ENCODE data around the gene LRP8.

LRP8 gene

GRCh38 chr1:53256511-53257453 lies 71.1 kb downstream of the LRP8 start:
- DNase-seq: no peak

GRCh38 chr1:53255031-53255430 lies 72.8 kb downstream of the LRP8 start:
- no peak for DNase-seq

DNA sequence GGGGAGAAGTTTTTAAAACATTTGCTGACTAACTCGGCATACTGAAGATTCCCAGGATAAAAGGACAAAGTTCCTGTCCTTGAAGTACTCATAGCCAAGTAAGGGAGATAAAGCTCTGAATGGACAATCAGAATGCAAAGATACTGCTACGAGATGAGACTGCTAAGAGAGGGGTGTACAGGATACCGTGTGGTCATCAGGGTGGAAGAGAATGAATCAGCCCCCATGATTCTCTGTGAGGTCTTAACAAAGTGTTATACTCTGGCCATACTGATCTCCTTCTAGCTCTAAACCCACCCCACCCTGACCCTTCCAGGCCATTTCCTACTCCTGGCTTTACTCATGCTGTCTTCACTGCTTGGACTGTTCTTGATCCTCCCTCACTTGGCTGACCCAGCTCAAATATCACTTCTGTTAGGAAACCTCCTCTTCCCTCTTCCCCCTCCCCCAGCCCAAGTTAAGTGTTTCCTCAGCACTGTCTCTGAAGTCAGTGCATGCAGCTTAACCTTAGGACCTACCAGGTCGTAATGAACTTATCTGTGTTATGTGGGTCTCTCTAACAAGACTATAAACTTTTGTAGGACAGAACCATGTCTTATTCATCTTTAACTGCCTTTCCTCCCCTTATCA lies 73.7 kb downstream of the LRP8 start:
- DNase-seq: no peak

GRCh38 chr1:53250325-53250724 lies 77.5 kb downstream of the LRP8 start:
- DNase-seq: no peak

- DNase-seq: no peak
Observed at GRCh38 chr1:53249706-53250105, 78.2 kb downstream of the LRP8 start.

- no peak for DNase-seq
Observed at GRCh38 chr1:53246261-53247134, 81.4 kb downstream of the LRP8 start.

- no peak for DNase-seq
Observed at GRCh38 chr1:53244141-53244540, 83.7 kb downstream of the LRP8 start.

GRCh38 chr1:53242381-53242780 lies 85.5 kb downstream of the LRP8 start:
- DNase-seq: no peak

- no peak for DNase-seq
Observed at GRCh38 chr1:53241828-53242227, 86.0 kb downstream of the LRP8 start.

- DNase-seq: peak; percentile 62
Observed at GRCh38 chr1:53238197-53239155, 89.4 kb downstream of the LRP8 start, which contains the start of gene MAGOH. Gene MAGOH (minus strand): TSS chr1:53238518. CDS start chr1:53238448, 70 bp downstream.

DNA sequence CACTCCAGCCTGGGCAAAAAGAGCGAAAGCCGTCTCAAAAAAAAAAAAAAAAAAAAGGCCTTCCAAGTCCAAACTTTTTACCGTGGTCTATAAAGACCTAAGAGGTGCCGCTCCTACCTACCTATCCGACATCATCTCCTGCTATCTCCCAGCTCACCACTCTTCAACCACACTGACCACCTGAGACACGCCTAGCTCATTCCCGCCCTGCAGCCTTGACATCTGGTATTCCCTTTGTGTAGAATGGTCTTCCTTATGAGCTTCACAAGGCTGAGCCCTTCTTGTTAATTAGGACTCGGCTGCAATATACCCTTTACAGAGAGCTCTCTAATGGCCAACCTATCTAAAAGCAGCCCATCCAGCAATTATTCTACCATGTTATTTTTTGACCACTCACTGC lies 90.2 kb downstream of the LRP8 start:
- no peak for DNase-seq

GRCh38 chr1:53220962-53221286 lies 106.9 kb downstream of the LRP8 start:
- no peak for DNase-seq

GRCh38 chr1:53220171-53220961 lies 107.5 kb downstream of the LRP8 start, which contains the start of gene CZIB:
Gene CZIB (minus strand): TSS chr1:53220634. CDS start chr1:53220575, 59 bp downstream.
- DNase-seq: peak; percentile 88

DNA sequence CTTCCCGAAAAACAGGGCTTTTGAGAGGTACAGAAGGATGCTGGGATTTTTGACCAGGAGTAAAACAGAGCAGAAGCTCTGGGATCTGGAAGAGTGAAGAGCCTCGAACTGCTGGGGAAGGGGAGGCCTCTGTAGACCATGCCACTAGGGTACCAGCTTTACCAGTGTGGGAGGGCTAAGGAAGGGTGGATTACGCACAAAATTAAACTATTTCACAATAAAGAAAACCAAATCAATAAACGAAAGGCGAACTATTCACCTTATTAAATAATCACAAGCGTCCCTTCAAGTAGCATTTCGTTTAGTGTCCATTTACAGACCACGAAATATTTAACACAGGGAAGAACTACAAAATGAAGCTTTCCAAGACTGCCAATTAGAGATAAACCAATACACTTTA lies 108.2 kb downstream of the LRP8 start:
- DNase-seq: no peak

GRCh38 chr1:53218201-53218600 lies 109.7 kb downstream of the LRP8 start:
- no peak for DNase-seq

DNA sequence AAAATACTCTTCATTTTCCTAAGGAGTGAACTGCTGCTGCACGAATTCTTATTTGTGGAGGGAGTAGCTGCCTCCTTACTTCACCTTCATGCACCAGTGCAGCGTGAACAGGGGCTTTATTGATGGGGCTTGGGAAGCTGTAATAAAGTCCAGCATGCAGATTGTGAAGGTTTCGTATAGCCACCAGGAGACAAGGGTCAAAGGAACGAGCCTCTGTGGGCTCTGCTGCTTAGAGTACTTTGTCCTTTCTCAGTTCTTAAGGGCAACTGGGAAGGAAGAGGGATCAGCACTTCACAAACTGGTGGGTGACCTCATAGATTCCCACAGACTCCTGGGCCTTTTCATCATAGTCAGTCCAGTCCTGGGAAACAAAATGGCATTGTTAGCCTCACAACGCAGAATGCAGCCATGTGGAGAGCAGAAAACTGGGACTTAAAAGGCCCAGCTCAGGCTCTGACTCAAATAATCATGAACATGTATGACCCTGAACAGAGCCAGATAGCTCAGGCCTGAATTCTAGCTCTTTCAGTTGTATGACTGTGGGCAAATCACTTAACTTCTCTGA lies 113.4 kb downstream of the LRP8 start:
- DNase-seq: no peak

- no peak for DNase-seq
Observed at GRCh38 chr1:53210954-53211353, 116.9 kb downstream of the LRP8 start.

DNA sequence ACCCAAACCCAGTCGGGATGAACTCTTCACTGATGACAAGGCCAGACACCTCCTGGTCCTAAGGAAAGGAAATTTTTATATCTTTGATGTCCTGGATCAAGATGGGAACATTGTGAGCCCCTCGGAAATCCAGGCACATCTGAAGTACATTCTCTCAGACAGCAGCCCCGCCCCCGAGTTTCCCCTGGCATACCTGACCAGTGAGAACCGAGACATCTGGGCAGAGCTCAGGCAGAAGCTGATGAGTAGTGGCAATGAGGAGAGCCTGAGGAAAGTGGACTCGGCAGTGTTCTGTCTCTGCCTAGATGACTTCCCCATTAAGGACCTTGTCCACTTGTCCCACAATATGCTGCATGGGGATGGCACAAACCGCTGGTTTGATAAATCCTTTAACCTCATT lies 117.5 kb downstream of the LRP8 start:
- DNase-seq: no peak

GRCh38 chr1:53207726-53208125 lies 120.1 kb downstream of the LRP8 start:
- DNase-seq: no peak

- no peak for DNase-seq
Observed at GRCh38 chr1:53206735-53207379, 121.0 kb downstream of the LRP8 start.

All from NCI-H1092 treated with DMSO at 0.1 percent for 48 hours (cell line).